Thymus (tissue), 11 donors: ENCODE results near the gene OTULIN. TPM values are rescaled to one million over a fixed set of nuclear protein-coding genes. Genes with fewer than 3 reads are reported as not detected.

ENCODE experiments used
- DNase-seq, 9 donors: peaks; one replicate each; pipeline ENCODE4 v3.0.0-alpha.2; 2013; ENCODE audit warnings: low spot score in 9 of 9, low read depth in 6 of 9, missing footprints in 1 of 9
- H3K27ac ChIP-seq, 2 donors: one replicate each; pipeline ENCODE4 v1.5.1; 2013; ENCODE audit warnings: control low read depth in 1 of 2, low read depth in 1 of 2, low read length in 1 of 2, mild to moderate bottlenecking in 1 of 2, moderate library complexity in 1 of 2
- H3K27me3 ChIP-seq, 2 donors: one replicate each; pipeline ENCODE4 v1.5.1; 2013; ENCODE audit warnings: low read length in 1 of 2; ENCODE audit not compliant: control insufficient read depth in 2 of 2, insufficient read depth in 1 of 2
- H3K36me3 ChIP-seq, 2 donors: one replicate each; pipeline ENCODE4 v1.5.1; 2013; ENCODE audit warnings: low read length in 1 of 2, mild to moderate bottlenecking in 1 of 2, moderate library complexity in 1 of 2; ENCODE audit not compliant: control insufficient read depth in 2 of 2, insufficient read depth in 2 of 2
- H3K4me1 ChIP-seq, 2 donors: one replicate each; pipeline ENCODE4 v1.5.1; 2013; ENCODE audit warnings: low read length in 2 of 2; ENCODE audit not compliant: control insufficient read depth in 2 of 2, insufficient read depth in 2 of 2
- H3K4me3 ChIP-seq, 2 donors: one replicate each; pipeline ENCODE4 v1.5.1; 2013; ENCODE audit warnings: low read length in 2 of 2, control low read depth in 1 of 2, mild to moderate bottlenecking in 1 of 2
- H3K9me3 ChIP-seq, 2 donors: one replicate each; pipeline ENCODE4 v1.5.1; 2013; ENCODE audit warnings: low read length in 1 of 2, mild to moderate bottlenecking in 1 of 2; ENCODE audit not compliant: control insufficient read depth in 2 of 2, insufficient read depth in 1 of 2
- WGBS: extraction: QIAGEN DNeasy Blood & Tissue Kit; methylation state at CpG from one replicate; pipeline ENCODE4 v1.1.7; 2013; 5-methylcytosine and 5-hydroxymethylcytosine counted together
- polyA plus RNA-seq: library from polyadenylated mRNA; stranded (reverse); fragments of 200-250 nt; gene quantifications from one replicate; pipeline ENCODE4 v1.2.3, GENCODE V29; 2013
- total RNA-seq: library from RNA; stranded (reverse); fragments of 120-200 nt; gene quantifications from one replicate; pipeline ENCODE4 v1.2.4, GENCODE V29; 2013
- donor health status: healthy.

Gene OTULIN
- total and polyA plus RNA-seq, 2 donors = 9.1 to 23.3 TPM

DNA sequence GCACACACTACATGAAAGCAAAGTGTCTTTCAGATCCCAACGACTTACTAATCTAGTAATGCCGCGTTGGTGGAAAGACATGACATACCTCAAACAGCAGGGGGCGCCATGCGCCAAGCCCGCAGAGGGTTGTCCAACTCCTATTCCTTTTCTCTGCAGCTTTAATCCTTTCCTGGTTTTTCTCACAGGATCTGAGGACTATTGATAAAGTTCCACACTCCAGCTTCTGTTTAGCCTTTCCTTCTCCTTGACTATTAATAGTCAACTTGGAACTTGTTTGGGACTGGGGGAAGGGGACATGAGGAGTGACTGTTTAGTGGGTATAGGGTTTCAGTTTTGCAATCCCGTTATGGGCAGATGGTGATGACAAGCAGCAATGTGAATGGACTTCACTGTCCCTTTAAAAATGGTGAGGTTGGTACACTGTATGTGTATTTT lies 62.9 kb downstream of the OTULIN start:
- Histone ChIP-seq H3K9me3 (no peaks in the 10 kb centered on the region), H3K27me3 (peaks cover 0 to 4% of the 10 kb centered on the region in 2 donors), H3K36me3 (peaks cover 0 to 12% of the 10 kb centered on the region in 2 donors), H3K27ac (no peak overlapping the region), H3K4me3 (no peak overlapping the region), H3K4me1 (peaks cover 6 to 20% of the 10 kb centered on the region in 2 donors)
- WGBS = 13% methylated on average over 7 of the region's 7 CpGs
- DNase-seq = peak in 5 of 9 donors; percentile 51 to 79 (median 76)

- H3K4me1 ChIP-seq = peaks cover 11 to 25% of the 10 kb centered on the region in 2 donors
- DNase-seq = no peak
- H3K4me3 ChIP-seq = no peak overlapping the region
- H3K9me3 ChIP-seq = no peaks in the 10 kb centered on the region
- no peak overlapping the region for H3K27ac ChIP-seq
- H3K36me3 ChIP-seq = peaks cover 0 to 12% of the 10 kb centered on the region in 2 donors
- 91% methylated on average over 7 of the region's 7 CpGs for WGBS
- peaks cover 0 to 4% of the 10 kb centered on the region in 2 donors for H3K27me3 ChIP-seq
Observed at GRCh38 chr5:14727928-14728458, 63.5 kb downstream of the OTULIN start.

- peaks cover 12 to 31% of the 10 kb centered on the region in 2 donors for H3K4me1 ChIP-seq
- no peaks in the 10 kb centered on the region for H3K9me3 ChIP-seq
- H3K4me3 ChIP-seq = no peak overlapping the region
- 97% methylated on average over 15 of the region's 15 CpGs for WGBS
- peaks cover 0 to 12% of the 10 kb centered on the region in 2 donors for H3K36me3 ChIP-seq
- H3K27ac ChIP-seq = no peak overlapping the region
- no peak for DNase-seq
- peaks cover 0 to 4% of the 10 kb centered on the region in 2 donors for H3K27me3 ChIP-seq
Observed at GRCh38 chr5:14728459-14728938, 64.0 kb downstream of the OTULIN start.

- 97% methylated on average over 18 of the region's 18 CpGs for whole genome bisulfite sequencing
- H3K9me3 ChIP-seq = no peaks in the 10 kb centered on the region
- no peak for DNase-seq
- no peak overlapping the region for H3K27ac ChIP-seq
- peaks cover 12 to 43% of the 10 kb centered on the region in 2 donors for H3K4me1 ChIP-seq
- peaks cover 0 to 4% of the 10 kb centered on the region in 2 donors for H3K27me3 ChIP-seq
- no peak overlapping the region for H3K4me3 ChIP-seq
- peaks cover 0 to 11% of the 10 kb centered on the region in 2 donors for H3K36me3 ChIP-seq
Observed at GRCh38 chr5:14729448-14730385, 65.2 kb downstream of the OTULIN start.

- Histone ChIP-seq H3K9me3 (no peaks in the 10 kb centered on the region), H3K4me3 (no peak overlapping the region), H3K4me1 (peaks cover 12 to 47% of the 10 kb centered on the region in 2 donors), H3K36me3 (peaks cover 0 to 8% of the 10 kb centered on the region in 2 donors), H3K27ac (no peak overlapping the region), H3K27me3 (peaks cover 0 to 4% of the 10 kb centered on the region in 2 donors)
- 96% methylated on average over 13 of the region's 13 CpGs for WGBS
- DNase-seq = no peak
Observed at GRCh38 chr5:14730466-14730865, 65.9 kb downstream of the OTULIN start.

DNA sequence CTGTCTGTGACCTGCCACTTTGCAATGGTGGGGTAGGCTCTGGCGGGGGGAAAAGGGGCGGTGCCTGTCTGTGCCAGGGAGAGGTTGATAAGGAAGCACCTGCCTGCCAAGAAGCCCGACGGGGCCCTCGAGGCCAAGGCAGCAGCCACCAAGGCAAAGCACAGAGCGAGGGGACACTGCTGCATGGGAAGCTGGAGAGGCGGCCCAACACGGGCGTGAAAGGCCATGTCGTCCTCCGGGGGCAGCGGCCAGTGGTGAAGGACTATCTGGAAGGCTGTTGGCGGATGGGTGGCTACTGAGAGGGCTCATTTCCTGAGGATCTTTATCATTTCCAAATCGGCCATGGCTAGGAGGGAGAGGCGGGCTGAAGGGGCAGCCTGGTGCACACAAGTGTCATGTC lies 66.4 kb downstream of the OTULIN start:
- Histone ChIP-seq H3K4me3 (no peak overlapping the region), H3K4me1 (peaks cover 12 to 49% of the 10 kb centered on the region in 2 donors), H3K36me3 (peaks cover 0 to 8% of the 10 kb centered on the region in 2 donors), H3K27me3 (peaks cover 0 to 4% of the 10 kb centered on the region in 2 donors), H3K27ac (no peak overlapping the region), H3K9me3 (no peaks in the 10 kb centered on the region)
- 80% methylated on average over 15 of the region's 15 CpGs for WGBS
- DNase-seq = no peak

GRCh38 chr5:14732991-14733390 lies 68.5 kb downstream of the OTULIN start:
- WGBS = 93% methylated on average over 6 of the region's 6 CpGs
- H3K4me1 ChIP-seq = peaks cover 19 to 68% of the 10 kb centered on the region in 2 donors

GRCh38 chr5:14733661-14734060 lies 69.1 kb downstream of the OTULIN start:
- H3K4me1 ChIP-seq = peaks cover 19 to 71% of the 10 kb centered on the region in 2 donors
- 99% methylated on average over 16 of the region's 16 CpGs for WGBS
- H3K4me3 ChIP-seq = no peak overlapping the region
- H3K36me3 ChIP-seq = peaks cover 0 to 6% of the 10 kb centered on the region in 2 donors
- H3K27ac ChIP-seq = no peak overlapping the region
- no peaks in the 10 kb centered on the region for H3K9me3 ChIP-seq
- no peaks in the 10 kb centered on the region for H3K27me3 ChIP-seq
- DNase-seq = no peak

More at GRCh38 chr5:14732991-14733390, 68.5 kb downstream of the OTULIN start:
- Histone ChIP-seq H3K27me3 (no peaks in the 10 kb centered on the region), H3K36me3 (peaks cover 0 to 8% of the 10 kb centered on the region in 2 donors), H3K4me3 (no peak overlapping the region), H3K27ac (no peak overlapping the region), H3K9me3 (no peaks in the 10 kb centered on the region)
- DNase-seq = no peak

DNA sequence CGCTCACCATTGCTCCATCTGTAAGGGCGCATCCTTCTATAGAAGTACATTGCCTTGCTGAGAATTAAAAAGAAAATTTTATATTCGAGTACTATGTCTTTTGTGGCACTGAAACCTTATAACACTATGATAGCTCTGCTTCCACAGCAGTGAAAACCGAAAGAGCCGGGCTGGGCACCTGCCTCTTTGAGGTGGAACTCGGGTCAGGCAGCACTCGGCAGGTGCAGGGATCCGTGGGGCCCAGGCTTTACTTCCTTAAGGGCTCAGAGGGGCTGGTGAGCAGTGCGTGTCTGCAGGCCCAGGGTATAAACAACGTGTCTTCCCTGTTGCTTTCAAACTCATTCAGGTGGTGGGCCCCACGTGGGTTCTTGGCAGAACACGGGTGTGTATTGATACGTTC lies 69.9 kb downstream of the OTULIN start:
- Histone ChIP-seq H3K27ac (peak overlapping the region in 1 of 2 donors; percentile 33), H3K36me3 (peaks cover 0 to 3% of the 10 kb centered on the region in 2 donors), H3K9me3 (no peaks in the 10 kb centered on the region), H3K4me3 (no peak overlapping the region), H3K27me3 (no peaks in the 10 kb centered on the region), H3K4me1 (peaks cover 19 to 71% of the 10 kb centered on the region in 2 donors)
- 53% methylated on average over 13 of the region's 13 CpGs for WGBS
- DNase-seq = peak in 4 of 9 donors; percentile 43 to 82 (median 58)
